GM21576 (cell line): ENCODE results near the gene TSPEAR.
"Not testable (repeated sequence)": the region's sequence is repeated elsewhere in the genome, so short reads cannot be mapped to it uniquely, and the experiment has no call there.

Experiments
- ATAC-seq: cut with Tn5 transposase; IDR thresholded peaks from one replicate; pipeline ENCODE4 v1.9.1; 2021; ENCODE audit warnings: mild to moderate bottlenecking, moderate library complexity; ENCODE audit not compliant: unreplicated experiment

TSPEAR gene

DNA sequence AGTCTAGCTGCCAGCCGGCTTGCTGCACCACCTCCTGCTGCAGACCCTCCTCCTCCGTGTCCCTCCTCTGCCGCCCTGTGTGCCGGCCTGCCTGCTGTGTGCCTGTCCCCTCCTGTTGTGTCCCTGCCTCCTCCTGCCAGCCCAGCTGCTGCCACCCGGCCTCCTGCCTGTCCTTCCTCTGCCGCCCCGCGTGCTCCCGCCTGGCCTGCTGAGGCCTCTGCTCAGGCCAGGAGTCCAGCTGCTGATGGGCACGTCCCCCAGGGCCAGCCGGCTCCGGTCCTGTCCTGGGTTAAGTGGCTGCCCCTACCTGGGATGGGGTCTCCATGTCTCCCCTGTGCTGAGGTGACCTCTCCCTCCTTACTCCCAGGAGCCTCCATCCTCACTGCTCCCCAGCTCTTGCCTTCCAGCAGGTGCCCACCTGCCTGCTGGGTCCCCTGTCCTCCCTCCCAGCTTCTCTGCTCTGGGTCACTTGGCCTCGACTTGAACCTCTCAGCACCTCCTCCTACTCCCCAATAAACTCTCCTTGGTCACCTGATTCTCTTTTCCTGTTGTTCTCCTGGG lies 98.6 kb downstream of the TSPEAR start:
- no peak for ATAC-seq

DNA sequence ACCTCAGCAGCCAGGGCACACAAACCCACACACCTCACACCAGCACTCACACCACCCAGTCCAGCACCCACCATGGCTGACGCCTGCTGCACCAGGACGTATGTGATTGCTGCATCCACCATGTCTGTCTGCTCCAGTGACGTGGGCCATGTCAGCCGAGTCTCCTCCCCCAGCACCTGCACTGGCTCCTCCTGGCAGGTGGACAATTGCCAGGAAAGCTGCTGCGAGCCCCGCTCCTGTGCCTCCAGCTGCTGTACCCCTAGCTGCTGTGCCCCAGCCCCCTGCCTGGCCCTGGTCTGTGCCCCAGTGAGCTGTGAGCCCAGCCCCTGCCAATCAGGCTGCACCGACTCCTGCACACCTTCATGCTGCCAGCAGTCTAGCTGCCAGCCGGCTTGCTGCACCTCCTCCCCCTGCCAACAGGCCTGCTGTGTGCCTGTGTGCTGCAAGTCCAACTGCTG lies 99.3 kb downstream of the TSPEAR start, which contains the start of gene KRTAP10-8:
KRTAP10-8 (plus strand) TSS at position 51 of the 458 bp plus-strand sequence; CDS start at position 73, 22 bp downstream.
- ATAC-seq = no peak

DNA sequence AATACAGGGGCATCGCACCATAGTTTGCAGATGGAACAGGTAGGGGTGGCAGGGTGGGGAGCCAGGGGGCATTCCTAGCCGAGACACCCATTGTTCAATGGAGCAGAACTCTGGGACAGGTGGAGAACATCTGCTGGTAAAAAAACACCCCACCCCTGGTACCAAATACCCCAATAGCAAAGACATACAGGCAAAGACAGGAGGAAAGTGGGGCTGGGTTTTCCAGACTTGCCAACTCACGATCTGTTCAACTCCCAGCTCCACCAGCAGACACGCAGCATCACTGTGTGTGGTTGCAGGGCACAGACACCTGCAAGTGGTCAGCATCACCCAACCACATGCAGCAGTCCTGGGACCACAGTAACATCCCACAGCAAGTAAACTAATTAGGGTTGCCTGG lies 99.8 kb downstream of the TSPEAR start:
- no peak for ATAC-seq

DNA sequence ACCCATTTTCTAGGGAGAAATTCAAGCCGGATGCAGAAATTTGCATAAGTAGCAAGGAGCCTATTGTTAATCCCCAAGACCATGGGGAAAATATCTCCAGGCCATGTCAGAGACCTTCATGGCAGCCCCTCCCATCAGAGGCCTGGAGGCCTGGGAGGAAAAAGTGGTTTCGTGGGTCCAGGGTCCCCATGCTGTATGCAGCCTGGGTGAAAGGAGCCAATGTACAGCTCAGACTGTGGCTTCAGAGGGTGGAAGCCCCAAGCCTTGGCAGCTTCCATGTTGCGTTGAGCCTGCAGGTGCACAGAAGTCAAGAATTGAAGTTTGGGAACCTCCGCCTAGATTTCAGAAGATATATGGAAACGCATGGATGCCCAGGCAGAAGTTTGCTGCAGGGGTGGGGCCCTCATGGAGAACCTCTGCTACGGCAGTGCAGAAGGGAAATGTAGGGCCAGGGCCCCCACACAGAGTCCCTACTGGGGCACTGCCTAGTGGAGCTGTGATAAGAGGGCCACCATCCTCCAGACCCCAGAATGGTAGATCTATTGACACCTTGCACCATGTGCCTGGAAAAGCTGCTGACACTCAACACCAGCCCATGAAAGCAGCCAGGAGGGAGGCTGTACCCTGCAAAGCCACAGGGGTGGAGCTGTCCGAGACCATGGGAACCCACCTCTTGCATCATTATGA lies 101.1 kb downstream of the TSPEAR start:
- ATAC-seq = not testable (repeated sequence)

DNA sequence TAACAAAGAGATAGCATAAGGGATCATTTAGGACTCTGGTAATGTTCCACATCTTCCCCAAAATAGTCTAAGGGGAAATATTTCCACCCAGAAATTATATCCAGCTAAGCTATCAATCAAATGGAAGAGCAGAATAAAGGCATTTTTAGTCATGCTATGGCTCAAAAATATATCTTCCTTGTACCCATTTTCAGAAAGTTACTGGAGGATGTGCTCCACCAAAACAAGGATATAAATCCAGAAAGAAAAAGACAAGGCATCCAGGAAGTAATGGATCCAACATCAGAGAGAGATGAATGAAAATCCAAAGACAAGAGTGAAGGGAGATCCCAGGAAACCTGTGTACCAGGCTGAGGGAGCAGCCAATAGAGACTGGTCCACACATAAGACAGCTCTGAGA lies 102.2 kb downstream of the TSPEAR start:
- ATAC-seq = no peak

DNA sequence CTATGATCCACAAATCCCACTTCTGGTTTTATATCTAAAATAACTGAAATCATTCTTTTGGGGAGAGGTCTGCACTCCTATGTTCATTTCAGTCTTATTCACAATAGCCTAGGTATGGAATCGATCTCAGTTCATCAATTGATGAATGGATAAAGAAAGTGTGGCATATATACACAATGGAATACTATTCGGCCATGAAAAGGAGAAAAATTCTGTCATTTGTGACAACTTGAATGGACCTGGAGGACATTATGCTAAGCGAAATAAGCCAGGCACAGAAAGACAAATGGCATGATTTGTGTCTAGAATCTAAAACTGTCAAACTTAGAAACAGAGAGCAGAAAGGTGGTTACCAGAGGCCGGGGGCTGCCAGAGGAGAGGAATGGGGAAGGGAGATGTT lies 104.9 kb downstream of the TSPEAR start:
- no peak for ATAC-seq

DNA sequence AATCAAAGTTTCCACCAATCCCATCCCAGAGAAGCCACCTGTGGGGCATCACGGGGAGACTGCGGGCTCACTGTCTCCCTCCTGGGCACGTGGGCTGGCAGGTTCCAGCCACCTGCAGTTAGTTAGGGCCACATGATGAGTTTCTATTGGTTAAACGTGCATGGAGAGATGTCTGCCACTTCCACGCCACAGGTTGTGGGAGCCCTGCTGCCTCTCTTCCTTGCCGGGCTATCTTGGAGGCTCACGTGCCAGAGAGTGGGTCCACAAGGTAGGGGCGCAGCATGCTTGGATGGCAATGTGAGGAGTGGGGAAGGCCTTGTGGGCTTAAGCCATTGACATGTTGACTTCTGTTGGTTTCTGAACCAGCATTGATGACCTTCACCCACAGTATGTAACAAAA lies 107.5 kb downstream of the TSPEAR start:
- ATAC-seq = no peak

DNA sequence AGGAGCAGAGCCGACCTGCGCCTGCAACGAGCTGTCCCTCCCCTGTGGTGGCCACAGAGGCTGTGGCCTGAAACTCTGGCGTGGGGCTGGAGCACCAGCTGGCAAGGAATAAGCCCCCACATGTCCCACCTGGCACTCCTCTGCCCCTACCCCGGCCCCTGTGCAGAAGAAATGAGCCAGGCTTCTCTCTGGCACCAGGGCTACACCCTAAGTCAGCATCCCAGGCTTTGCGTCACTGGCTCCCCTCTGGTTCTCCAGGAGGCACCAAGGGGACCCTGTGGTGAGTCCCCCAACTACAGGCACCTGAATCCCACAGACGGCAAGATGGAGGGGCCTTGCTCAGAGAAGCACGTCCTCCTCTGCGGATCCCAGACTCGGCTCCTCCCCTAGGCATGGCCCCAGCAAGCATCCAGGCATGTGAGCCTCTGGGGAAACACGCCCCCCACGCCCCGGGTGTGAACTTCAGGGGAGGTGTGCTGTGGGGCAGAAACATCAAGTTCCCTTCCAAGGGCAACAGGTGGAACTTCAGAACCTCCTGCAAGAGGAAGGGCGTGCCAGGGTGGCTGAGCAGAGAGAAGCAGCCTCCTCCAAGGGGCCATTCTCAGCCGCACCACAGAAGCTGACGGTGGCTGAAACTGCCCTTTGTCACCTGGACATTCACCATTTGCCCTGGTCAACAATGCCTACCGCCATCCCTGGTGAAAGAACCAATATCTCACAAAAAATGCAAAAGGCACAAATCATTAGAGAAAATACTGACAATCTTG lies 108.1 kb downstream of the TSPEAR start:
- no peak for ATAC-seq

DNA sequence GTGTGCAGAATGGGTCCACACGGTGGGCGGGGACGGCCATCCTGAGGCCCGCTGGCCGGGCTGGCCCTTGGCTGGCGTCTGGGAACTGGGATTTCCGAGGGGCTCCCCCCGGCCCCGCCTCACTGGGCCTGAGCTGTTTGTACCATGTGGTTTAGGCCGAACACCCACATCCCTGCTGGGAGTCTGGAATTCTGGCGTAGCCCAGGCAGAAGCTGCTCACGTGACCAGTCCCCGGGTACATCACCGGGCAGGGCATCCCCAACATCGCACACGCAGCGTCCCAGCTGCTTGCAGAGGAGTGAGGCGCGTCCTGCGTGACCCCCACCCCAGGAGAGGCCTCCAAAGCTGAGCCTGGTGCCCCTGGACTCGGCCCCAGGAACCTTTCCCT lies 108.9 kb downstream of the TSPEAR start:
- ATAC-seq = no peak

DNA sequence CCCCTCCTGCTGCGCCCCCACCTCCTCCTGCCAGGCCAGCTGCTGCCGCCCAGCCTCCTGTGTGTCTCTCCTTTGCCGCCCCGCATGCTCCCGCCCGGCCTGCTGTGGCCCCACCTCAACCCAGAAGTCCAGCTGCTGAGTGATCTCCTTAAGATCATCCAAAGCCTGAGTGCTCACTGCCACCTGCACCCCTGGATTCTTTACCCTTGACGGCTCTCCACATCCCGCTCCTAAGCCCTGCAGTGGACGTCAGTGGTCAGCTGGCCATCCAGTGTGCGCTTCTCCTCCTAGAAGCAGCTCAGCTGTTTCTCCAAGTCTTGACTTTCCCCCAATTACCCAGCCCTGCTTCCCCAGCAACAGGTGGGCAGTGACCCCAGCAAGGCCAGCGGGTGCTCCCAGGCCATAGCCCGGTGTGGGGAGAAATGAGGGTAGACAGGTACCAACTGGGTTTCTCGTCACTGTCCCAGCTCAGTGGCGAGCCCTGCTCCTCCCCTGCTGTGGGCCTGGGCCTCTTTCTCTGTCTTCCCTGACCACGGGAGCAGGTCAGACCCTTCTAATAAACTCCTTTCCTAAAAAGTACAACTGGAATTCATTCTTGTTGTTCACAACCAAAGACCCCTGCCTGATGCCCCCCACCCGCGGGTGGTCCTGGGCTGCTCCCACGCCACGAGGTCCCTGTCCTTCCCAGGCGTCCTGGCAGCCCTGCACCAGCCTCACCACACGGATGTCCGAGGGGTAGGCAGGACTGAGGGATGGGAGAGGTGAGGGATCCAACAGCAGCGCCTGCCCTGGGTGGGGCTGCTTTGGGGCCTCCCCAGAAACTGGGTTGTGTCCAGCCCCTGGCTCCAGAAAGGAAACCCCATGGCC lies 109.5 kb downstream of the TSPEAR start:
- ATAC-seq = no peak

DNA sequence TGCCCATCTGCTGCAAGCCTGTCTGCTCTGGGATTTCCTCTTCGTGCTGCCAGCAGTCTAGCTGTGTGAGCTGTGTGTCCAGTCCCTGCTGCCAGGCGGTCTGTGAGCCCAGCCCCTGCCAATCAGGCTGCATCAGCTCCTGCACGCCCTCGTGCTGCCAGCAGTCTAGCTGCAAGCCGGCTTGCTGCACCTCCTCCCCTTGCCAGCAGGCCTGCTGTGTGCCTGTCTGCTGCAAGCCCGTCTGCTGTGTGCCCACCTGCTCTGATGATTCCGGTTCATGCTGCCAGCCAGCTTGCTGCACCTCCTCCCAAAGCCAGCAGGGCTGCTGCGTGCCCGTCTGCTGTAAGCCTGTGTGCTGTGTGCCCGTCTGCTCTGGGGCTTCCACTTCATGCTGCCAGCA lies 110.3 kb downstream of the TSPEAR start:
- not testable (repeated sequence) for ATAC-seq

DNA sequence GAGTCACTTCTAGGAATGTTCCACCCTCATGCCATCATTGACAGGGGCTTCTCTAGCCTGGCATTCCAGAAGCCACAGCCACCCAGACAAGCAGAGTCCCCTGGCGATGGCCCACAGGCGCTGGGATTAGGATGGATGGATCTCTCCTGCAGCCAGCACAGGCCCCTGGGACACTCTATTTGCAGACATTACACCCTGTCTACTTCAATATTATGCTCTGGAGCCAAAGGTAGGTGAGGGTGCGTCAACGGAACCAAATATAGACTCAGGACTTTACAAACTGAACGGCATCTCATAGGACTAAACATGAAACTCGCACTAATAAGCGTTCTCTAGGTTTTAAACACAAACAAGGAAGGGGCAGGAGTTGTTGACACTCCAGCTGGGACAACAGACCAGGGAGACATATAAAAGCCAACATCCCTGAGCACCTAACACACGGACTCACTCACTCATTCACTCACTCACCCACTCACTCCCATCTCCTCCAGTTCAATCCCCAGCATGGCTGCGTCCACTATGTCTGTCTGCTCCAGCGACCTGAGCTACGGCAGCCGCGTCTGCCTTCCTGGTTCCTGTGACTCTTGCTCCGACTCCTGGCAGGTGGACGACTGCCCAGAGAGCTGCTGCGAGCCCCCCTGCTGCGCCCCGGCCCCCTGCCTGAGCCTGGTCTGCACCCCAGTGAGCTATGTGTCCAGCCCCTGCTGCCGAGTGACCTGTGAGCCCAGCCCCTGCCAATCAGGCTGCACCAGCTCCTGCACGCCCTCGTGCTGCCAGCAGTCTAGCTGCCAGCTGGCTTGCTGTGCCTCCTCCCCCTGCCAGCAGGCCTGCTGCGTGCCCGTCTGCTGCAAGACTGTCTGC lies 111.0 kb downstream of the TSPEAR start, which contains the start of gene KRTAP10-7:
KRTAP10-7 (plus strand) TSS at position 480 of the 861 bp plus-strand sequence; CDS start at position 505, 25 bp downstream.
- ATAC-seq = not testable (repeated sequence)

DNA sequence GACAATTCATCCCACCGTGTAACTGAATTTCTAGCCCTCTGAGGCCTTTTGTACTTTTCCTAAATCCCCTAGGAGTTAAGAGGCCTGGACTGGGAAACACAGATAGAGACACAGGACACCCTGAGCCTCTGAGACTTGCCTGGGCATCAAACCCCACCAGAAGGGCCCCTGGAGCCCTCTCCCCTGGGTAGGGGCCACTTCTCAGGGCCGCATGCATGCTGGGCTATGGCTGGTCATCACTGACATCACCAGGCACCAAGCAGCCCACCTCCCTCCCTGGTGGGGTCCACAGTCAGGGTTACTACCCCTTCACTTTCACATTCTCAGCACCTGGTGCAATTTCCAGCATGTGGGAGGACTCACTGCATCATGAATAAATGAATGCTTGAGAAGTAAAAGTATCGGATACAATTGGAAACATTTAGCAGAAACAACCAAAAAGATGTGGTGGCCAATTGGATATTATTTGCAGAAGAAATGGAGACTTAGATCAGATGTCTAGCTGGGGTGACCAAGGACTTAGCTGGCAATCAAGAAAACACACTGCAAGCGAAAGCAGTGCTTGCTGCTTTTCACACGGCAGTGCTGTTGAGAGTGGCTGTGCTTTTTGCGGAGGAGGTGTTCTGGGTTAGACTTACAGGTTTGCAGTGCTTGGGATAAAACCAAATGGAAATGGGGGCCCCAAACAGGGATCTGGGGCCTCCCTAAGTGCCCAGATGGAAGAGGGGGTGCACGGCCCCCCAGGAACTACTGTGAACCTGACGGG lies 111.9 kb downstream of the TSPEAR start:
- no peak for ATAC-seq

DNA sequence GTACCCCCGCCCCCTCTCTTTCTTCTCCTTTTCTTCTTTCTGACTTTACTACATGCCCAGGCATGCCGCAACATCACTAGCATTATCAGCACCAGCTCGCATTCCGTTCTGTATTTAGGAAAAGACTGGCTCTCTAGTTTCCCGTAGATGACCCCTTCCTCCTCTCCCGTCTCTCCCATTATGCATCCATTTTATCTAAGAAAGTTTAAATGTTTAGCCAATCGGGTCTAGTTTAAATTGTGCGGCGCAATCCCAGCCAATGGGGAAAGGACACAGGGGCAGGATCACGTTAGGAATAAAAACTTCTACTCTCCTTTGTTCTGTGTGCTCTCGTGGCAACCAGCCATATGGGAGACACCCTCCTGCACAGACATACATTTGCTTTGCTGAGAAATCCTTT lies 113.3 kb downstream of the TSPEAR start:
- no peak for ATAC-seq

DNA sequence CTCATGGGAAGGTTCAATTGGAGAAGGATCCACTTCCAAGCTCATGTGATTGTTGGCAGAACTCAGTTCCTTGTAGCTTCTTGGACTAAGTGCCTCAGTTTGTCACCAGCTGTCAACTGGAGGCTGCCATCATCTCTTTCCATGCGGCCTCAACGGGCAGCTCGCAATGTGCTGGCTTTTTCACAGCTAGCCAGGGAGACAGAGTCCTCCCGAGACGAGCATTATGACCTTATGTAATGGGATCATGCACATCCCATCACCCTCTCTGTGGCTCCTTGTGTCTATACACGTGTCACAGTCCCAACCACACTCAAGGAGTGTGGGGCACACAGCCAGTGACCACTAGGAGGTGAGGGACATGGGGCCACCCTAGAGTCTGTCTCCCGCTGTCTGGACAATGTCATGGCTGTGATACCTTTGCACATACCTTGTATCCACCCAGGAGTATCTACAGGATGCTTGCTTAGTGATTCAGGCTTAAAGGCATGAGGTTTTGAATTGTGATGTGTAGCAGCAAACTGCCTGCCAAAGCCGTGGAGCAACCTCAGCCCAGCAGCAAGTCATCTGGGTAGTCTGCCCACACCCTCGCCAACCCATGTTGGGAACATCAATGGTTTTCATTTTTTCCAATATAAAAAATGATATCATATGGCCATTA lies 115.2 kb downstream of the TSPEAR start:
- ATAC-seq = no peak

DNA sequence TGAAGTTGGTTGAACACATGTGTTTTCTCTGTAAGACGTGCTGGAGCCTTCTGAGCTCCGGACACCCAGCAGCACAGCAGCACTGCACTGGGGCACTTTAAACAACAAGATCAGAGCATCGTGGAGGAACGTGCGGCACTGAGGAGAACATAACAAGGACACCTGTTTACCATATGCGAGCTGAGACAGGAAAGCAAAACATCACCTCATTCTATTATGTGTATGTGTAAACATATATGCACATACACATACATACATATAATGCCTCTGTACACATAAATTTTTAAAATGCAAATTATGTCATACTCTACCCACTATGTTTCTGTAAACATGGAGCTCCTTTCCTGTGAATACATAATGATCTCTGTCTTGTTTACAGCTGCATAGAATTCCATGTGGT lies 115.8 kb downstream of the TSPEAR start:
- no peak for ATAC-seq

DNA sequence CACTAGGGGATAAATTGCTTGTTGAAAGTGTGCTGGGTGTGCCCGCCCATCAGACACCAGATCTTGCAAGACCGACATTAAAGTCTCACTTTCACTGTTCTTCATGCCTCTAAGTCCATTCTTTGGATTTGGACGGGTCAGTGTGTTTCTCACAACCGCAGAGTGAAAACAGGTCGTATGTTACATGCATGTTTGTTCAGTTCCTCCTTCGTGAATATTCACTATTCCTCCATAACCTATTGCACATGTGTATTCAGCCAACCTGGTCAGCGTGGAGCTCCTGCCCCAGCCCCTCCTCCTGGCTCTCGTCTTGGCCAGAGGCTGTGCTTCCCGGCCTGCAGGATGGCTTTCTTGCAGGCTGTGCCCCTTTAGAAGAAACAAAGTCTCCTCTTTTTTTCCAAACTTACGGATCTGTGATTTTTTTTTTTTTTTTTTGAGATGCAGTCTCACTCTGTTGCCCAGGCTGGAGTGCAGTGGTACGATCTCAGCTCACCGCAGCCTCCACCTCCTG lies 116.9 kb downstream of the TSPEAR start:
- ATAC-seq = no peak

DNA sequence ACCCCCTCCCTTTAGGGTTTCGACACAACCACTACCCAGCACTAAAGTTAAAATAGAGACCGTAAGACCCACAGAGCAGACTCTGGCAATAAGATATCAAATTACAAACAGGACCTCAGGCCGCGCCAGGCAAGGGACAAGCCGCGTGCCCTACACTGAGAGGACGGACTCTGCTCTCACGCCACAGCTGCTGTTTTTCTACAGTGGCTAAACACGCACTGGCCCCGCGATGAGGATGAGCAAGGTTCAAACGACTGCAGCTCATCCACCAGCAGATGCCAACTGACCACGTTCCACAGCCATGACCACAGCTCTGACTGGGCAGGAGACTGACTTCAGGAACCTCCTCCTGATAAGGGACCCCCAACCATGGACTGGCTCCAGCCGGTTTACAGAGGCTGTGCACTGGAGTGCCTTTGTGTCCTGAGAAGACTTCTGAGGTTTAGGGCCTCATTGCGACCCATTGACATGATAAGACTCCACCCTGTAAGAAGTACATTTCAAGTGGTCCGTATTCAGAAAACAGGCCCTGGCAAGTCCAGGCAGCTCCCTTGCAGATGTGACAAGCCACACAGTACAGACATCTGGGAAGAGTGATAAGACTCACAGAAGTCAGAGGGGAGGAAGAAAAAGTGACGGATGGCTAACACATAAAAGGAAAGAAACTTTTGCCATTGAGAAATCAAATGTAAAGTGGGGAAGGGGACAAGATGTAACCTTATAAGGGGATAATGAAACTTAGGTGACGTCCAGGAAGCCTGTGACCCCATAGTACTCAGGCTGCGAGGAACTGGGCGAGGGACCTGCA lies 117.6 kb downstream of the TSPEAR start:
- no peak for ATAC-seq
